ENCODE measurements around the gene KDELR3.

Gene KDELR3

GRCh38 chr22:38489561-38490145, 21.8 kb downstream of the KDELR3 start:
- no peak for DNase-seq (ENCODE audit: low read depth in 2 of 2)

GRCh38 chr22:38490475-38490874, 22.6 kb downstream of the KDELR3 start:
- no peak overlapping the region for H3K4me3 ChIP-seq (replicated peaks in 1 of 2; ENCODE audit: low read depth in 2 of 2, low read length in 2 of 2)
- no peak for DNase-seq (ENCODE audit: low read depth in 2 of 2)
- no peak for TF ChIP-seq CTCF (IDR thresholded peaks at IDR 0.05; ENCODE audit: low read depth, low read length)

More at GRCh38 chr22:38489561-38490145, 21.8 kb downstream of the KDELR3 start:
- TF ChIP-seq CTCF (IDR thresholded peaks at IDR 0.05; ENCODE audit: low read depth, low read length): no peak
- H3K4me3 ChIP-seq (replicated peaks in 1 of 2; ENCODE audit: low read depth in 2 of 2, low read length in 2 of 2): no peak overlapping the region

- H3K4me3 ChIP-seq (replicated peaks in 1 of 2; ENCODE audit: low read depth in 2 of 2, low read length in 2 of 2): no peak overlapping the region
- no peak for TF ChIP-seq CTCF (IDR thresholded peaks at IDR 0.05; ENCODE audit: low read depth, low read length)
- DNase-seq (ENCODE audit: low read depth in 2 of 2): peak; percentile 62 to 70
Measured at GRCh38 chr22:38490915-38491314, 23.0 kb downstream of the KDELR3 start.

GRCh38 chr22:38491707-38492348, 23.9 kb downstream of the KDELR3 start:
- H3K4me3 ChIP-seq (replicated peaks in 1 of 2; ENCODE audit: low read depth in 2 of 2, low read length in 2 of 2): no peak overlapping the region
- no peak for DNase-seq (ENCODE audit: low read depth in 2 of 2)

GRCh38 chr22:38494498-38494897, 26.6 kb downstream of the KDELR3 start:
- no peak for TF ChIP-seq CTCF (IDR thresholded peaks at IDR 0.05; ENCODE audit: low read depth, low read length)
- peak; percentile 35 to 59 for DNase-seq (ENCODE audit: low read depth in 2 of 2)

More at GRCh38 chr22:38491707-38492348, 23.9 kb downstream of the KDELR3 start:
- TF ChIP-seq CTCF (IDR thresholded peaks at IDR 0.05; ENCODE audit: low read depth, low read length): no peak

GRCh38 chr22:38494939-38495338, 27.0 kb downstream of the KDELR3 start:
- no peak overlapping the region for H3K4me3 ChIP-seq (replicated peaks in 1 of 2; ENCODE audit: low read depth in 2 of 2, low read length in 2 of 2)
- no peak for TF ChIP-seq CTCF (IDR thresholded peaks at IDR 0.05; ENCODE audit: low read depth, low read length)
- no peak for DNase-seq (ENCODE audit: low read depth in 2 of 2)

More at GRCh38 chr22:38494498-38494897, 26.6 kb downstream of the KDELR3 start:
- no peak overlapping the region for H3K4me3 ChIP-seq (replicated peaks in 1 of 2; ENCODE audit: low read depth in 2 of 2, low read length in 2 of 2)
